Loucy (cell line): ENCODE data around the gene TTC24.

Experiments
- CTCF ChIP-seq: fragments of 200-600 bp; sonication (generic); conservative IDR thresholded peaks from 2 replicates; pipeline ENCODE4 v1.5.1; 2014; ENCODE audit warnings: mild to moderate bottlenecking, antibody characterized with exemption, low read length
- EZH2phosphoT487 ChIP-seq: fragments of 200-600 bp; IDR thresholded peaks from 2 replicates; pipeline ENCODE4 v1.6.1; 2018; ENCODE audit warnings: antibody characterized with exemption, mild to moderate bottlenecking, moderate library complexity, borderline replicate concordance

GRCh38 chr1:156622581-156623297, 43.2 kb downstream of the TTC24 start:
- TF ChIP-seq CTCF (no peak), EZH2phosphoT487 (no peak)
